ENCODE results near the gene GJD3. TPM values are rescaled to one million over a fixed set of nuclear protein-coding genes. Genes with fewer than 3 reads are reported as not detected.

GJD3 gene
- total and polyA plus RNA-seq, 2 donors (not counting 1 experiment from before 2014, with no cell fraction given) = not detected

- WGBS (ENCODE audit: insufficient coverage) = 82% methylated on average over 4 of the region's 11 CpGs
- ATAC-seq (ENCODE audit: low read depth) = no peak
- TF ChIP-seq, protein P1, sequence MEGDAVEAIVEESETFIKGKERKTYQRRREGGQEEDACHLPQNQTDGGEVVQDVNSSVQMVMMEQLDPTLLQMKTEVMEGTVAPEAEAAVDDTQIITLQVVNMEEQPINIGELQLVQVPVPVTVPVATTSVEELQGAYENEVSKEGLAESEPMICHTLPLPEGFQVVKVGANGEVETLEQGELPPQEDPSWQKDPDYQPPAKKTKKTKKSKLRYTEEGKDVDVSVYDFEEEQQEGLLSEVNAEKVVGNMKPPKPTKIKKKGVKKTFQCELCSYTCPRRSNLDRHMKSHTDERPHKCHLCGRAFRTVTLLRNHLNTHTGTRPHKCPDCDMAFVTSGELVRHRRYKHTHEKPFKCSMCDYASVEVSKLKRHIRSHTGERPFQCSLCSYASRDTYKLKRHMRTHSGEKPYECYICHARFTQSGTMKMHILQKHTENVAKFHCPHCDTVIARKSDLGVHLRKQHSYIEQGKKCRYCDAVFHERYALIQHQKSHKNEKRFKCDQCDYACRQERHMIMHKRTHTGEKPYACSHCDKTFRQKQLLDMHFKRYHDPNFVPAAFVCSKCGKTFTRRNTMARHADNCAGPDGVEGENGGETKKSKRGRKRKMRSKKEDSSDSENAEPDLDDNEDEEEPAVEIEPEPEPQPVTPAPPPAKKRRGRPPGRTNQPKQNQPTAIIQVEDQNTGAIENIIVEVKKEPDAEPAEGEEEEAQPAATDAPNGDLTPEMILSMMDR (IDR thresholded peaks at IDR 0.05) = no peak
- TF ChIP-seq EZH2 (IDR thresholded peaks at IDR 0.05; ENCODE audit: borderline replicate concordance, insufficient read depth, low read depth, low read length, poor library complexity, severe bottlenecking) = no peak
Observed at GRCh38 chr17:40345994-40346764, 18.4 kb downstream of the GJD3 start.

More at GRCh38 chr17:40345994-40346764, 18.4 kb downstream of the GJD3 start:
- peaks cover 54% of the 10 kb centered on the region for H3K79me2 ChIP-seq (ENCODE audit: control insufficient read depth, insufficient read depth, low read length)
- Mint-ChIP-seq H3K27me3 (no peaks in the 10 kb centered on the region), H3K4me1 (peaks cover 72% of the 10 kb centered on the region), H3K4me3 (peak overlapping the region; percentile 91), H3K27ac (peak overlapping the region; percentile 67), H3K9me3 (ENCODE audit: insufficient read depth) (no peaks in the 10 kb centered on the region)
- H3K9me3 ChIP-seq (ENCODE audit: control extremely low read depth in 1 of 3, control insufficient read depth in 2 of 3, insufficient read depth in 1 of 3, low read length in 2 of 3) = no peaks in the 10 kb centered on the region
- H3K4me1 ChIP-seq (ENCODE audit: control insufficient read depth in 2 of 2, insufficient read depth in 2 of 2, low read length in 2 of 2) = peaks cover 57 to 70% of the 10 kb centered on the region in 2 donors
- no peak overlapping the region for H3K4me3 ChIP-seq (ENCODE audit: control extremely low read depth in 1 of 5, extremely low read depth in 1 of 5, insufficient read depth in 1 of 5, low read depth in 2 of 5, low read length in 4 of 5)
- peak overlapping the region; percentile 100 for H3K4me2 ChIP-seq (replicated peaks; ENCODE audit: low read depth, low read length, poor library complexity, severe bottlenecking)
- no peak overlapping the region for H2AFZ ChIP-seq (ENCODE audit: insufficient read depth, low read depth, low read length, poor library complexity, severe bottlenecking)
- peaks cover 46% of the 10 kb centered on the region for H4K20me1 ChIP-seq (ENCODE audit: control insufficient read depth, insufficient read depth, low read length, poor library complexity, severe bottlenecking)
- peaks cover 0 to 20% of the 10 kb centered on the region in 2 experiments for H3K36me3 ChIP-seq (replicated peaks in 1 of 2; ENCODE audit: control extremely low read depth in 1 of 2, control insufficient read depth in 1 of 2, extremely low read depth in 1 of 2, insufficient read depth in 2 of 2, low read length in 1 of 2)
- intact Hi-C loops (cut with micrococcal nuclease) = no loop called here
- ChIA-PET CTCF (interaction anchor here (0.8 to 8.3 kb wide), 7 partner anchors 9 to 128 kb away, joined by 3 to 119 read pairs (median 10); partner anchors contain the start of gene TOP2A), POLR2A (interaction anchor here (0.5 to 8.4 kb wide), 5 partner anchors 9 to 32 kb away, joined by 3 to 96 read pairs (median 6); no protein-coding TSS in a partner anchor)
- DNase-seq = no peak
- peak overlapping the region; percentile 49 to 68 for H3K27ac ChIP-seq (ENCODE audit: low read length in 2 of 2)
- no peaks in the 10 kb centered on the region for H3K27me3 ChIP-seq (replicated peaks in 1 of 4; ENCODE audit: control extremely low read depth in 1 of 4, control insufficient read depth in 3 of 4, insufficient read depth in 4 of 4, low read length in 3 of 4)
- H3K9ac ChIP-seq (ENCODE audit: low read length) = no peak overlapping the region

Measured in B cell (primary cell).